Measurements from ENCODE around the gene CTDSPL2. TPM values are rescaled to one million over a fixed set of nuclear protein-coding genes. Genes with fewer than 3 reads are reported as not detected.
"Not testable (repeated sequence)": the region's sequence is repeated elsewhere in the genome, so short reads cannot be mapped to it uniquely, and the experiment has no call there.

CTDSPL2 gene
- total RNA-seq, 1 donor = 108 TPM

GRCh38 chr15:44536962-44537734, 109.7 kb downstream of the CTDSPL2 start, which contains the start of gene EIF3J:
EIF3J (plus strand) TSS chr15:44537147; CDS start chr15:44537195, 48 bp downstream.
- H3K4me3 ChIP-seq (ENCODE audit: low read depth, low read length) = peak within 1 kb of the TSS; percentile 83
- TF ChIP-seq CTCF (IDR thresholded peaks at IDR 0.05; ENCODE audit: insufficient read depth, low read length) = no peak
- DNase-seq (ENCODE audit: low read depth) = peak; percentile 96

GRCh38 chr15:44537735-44538240, 110.4 kb downstream of the CTDSPL2 start:
- peak; percentile 48 for DNase-seq (ENCODE audit: low read depth)
- no peak for TF ChIP-seq CTCF (IDR thresholded peaks at IDR 0.05; ENCODE audit: insufficient read depth, low read length)
- peak overlapping the region; percentile 83 for H3K4me3 ChIP-seq (ENCODE audit: low read depth, low read length)

- peak; percentile 93 for DNase-seq (ENCODE audit: low read depth)
- no peak overlapping the region for H3K4me3 ChIP-seq (ENCODE audit: low read depth, low read length)
- TF ChIP-seq CTCF (IDR thresholded peaks at IDR 0.05; ENCODE audit: insufficient read depth, low read length) = no peak
Observed at GRCh38 chr15:44541282-44541958, 114.0 kb downstream of the CTDSPL2 start.

- H3K4me3 ChIP-seq (ENCODE audit: low read depth, low read length) = no peak overlapping the region
- no peak for TF ChIP-seq CTCF (IDR thresholded peaks at IDR 0.05; ENCODE audit: insufficient read depth, low read length)
- DNase-seq (ENCODE audit: low read depth) = no peak
Observed at GRCh38 chr15:44542596-44542995, 115.2 kb downstream of the CTDSPL2 start.

- not testable (repeated sequence) for DNase-seq (ENCODE audit: low read depth); H3K4me3 ChIP-seq (ENCODE audit: low read depth, low read length)
Observed at GRCh38 chr15:44544745-44545144, 117.3 kb downstream of the CTDSPL2 start.

- DNase-seq (ENCODE audit: low read depth) = peak; percentile 26
- TF ChIP-seq CTCF (IDR thresholded peaks at IDR 0.05; ENCODE audit: insufficient read depth, low read length) = peak; percentile 38
- no peak overlapping the region for H3K4me3 ChIP-seq (ENCODE audit: low read depth, low read length)
Observed at GRCh38 chr15:44545913-44546802, 118.7 kb downstream of the CTDSPL2 start.

- DNase-seq (ENCODE audit: low read depth); H3K4me3 ChIP-seq (ENCODE audit: low read depth, low read length): not testable (repeated sequence)
Observed at GRCh38 chr15:44549152-44549551, 121.7 kb downstream of the CTDSPL2 start.
